Measurements from ENCODE around the gene ETV6. TPM values are rescaled to one million over a fixed set of nuclear protein-coding genes. Genes with fewer than 3 reads are reported as not detected.

ETV6 gene
- total RNA-seq, 1 donor, result 11.2 TPM

DNA sequence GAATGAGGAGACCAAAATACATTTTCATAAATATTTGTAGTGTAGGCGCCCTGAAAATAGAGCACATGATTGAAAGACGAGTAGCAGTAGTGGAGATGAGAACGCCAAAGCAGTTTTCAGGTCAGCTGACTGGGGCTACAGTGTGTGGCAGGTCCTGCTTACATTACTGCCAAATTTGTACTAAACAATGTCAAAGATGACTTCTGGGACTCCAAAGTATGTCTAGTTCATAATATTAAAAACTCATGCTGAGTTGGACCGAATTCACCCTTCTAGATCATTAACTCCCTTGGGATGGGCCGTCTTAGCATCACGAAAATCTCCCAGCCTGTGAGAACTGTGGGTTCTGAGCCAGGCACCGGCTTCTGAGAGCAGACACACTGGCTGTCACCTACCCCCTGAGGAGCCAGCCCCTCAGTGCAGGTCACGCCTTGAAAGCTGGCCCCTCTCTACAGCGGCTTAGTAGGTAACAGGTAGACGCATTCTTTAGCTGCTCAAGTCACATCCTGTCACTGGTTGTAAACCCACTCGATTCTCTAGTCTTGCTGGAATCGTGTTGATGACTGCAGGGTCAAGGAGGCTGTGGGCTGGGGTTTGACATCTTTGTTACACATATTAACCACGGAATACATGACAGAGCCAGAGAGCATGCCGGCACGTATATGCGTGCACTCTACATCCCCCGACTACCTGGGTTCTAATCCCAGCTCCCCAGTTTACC, 210.4 kb downstream of the ETV6 start:
- TF ChIP-seq, protein P1, sequence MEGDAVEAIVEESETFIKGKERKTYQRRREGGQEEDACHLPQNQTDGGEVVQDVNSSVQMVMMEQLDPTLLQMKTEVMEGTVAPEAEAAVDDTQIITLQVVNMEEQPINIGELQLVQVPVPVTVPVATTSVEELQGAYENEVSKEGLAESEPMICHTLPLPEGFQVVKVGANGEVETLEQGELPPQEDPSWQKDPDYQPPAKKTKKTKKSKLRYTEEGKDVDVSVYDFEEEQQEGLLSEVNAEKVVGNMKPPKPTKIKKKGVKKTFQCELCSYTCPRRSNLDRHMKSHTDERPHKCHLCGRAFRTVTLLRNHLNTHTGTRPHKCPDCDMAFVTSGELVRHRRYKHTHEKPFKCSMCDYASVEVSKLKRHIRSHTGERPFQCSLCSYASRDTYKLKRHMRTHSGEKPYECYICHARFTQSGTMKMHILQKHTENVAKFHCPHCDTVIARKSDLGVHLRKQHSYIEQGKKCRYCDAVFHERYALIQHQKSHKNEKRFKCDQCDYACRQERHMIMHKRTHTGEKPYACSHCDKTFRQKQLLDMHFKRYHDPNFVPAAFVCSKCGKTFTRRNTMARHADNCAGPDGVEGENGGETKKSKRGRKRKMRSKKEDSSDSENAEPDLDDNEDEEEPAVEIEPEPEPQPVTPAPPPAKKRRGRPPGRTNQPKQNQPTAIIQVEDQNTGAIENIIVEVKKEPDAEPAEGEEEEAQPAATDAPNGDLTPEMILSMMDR (IDR thresholded peaks at IDR 0.05; ENCODE audit: insufficient read depth, low read depth, low read length), result no peak
- no peak for DNase-seq (ENCODE audit: low read depth)
- no peak overlapping the region for H3K4me3 ChIP-seq (ENCODE audit: low read depth, low read length)

DNA sequence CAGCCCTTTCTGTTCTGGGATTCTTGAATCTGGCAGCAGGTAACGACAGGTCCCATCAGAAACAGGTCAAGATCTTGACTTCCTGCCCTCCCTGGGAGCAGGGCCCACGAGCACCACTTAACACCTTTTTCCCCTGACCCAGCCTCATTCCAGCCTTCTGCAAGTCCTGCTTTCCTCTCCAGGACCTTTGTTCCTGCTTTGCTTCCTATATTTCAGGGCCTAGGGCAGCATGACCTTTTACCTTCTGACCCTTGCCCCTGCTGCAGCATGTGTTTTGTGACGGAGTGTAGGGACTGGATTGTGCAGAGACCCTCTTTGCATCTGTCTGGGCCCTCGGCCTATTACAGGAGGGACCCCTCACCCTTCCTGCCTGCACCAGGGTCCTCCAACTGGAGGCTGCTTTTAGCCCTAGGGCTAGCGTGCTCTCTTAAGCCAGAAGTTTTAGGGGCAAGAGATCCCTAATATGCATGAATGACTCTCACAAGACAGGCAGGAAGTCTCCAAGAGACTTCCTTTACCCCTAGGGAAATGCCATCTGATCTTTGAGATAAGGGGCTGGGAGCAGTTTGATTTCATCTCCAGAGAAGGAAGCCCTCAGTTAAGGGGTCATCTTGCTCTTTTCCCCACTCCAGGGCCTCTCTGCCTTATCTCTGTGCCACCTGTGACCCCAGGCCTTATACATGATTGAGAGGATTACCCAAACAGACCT, 211.8 kb downstream of the ETV6 start:
- TF ChIP-seq, protein P1 (IDR thresholded peaks at IDR 0.05; ENCODE audit: insufficient read depth, low read depth, low read length), result no peak
- DNase-seq (ENCODE audit: low read depth), result no peak
- no peak overlapping the region for H3K4me3 ChIP-seq (ENCODE audit: low read depth, low read length)

- no peak overlapping the region for H3K4me3 ChIP-seq (ENCODE audit: low read depth, low read length)
- no peak for DNase-seq (ENCODE audit: low read depth)
- TF ChIP-seq, protein P1 (IDR thresholded peaks at IDR 0.05; ENCODE audit: insufficient read depth, low read depth, low read length), result no peak
These were observed 212.6 kb downstream of the ETV6 start for GRCh38 chr12:11861864-11862600.

DNA sequence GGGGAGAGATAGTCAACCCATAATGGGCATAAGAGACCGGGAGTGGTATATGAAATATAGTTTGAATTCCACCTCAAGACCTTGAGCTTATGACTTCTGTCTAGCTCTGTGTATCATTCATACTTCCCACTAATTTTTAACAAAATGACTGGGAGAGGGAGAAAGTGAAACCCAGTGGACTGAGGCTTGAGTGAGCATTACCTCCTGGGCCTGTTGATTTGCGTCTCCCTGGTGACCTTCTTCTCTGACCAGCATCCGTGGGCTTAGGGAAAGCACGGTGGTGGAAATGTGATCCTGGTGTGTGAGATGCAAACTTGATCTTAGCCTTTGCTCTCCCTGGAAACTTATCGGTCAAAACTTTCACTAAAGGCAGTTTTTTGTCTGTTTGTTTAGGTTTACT, 213.3 kb downstream of the ETV6 start:
- TF ChIP-seq, protein P1 (IDR thresholded peaks at IDR 0.05; ENCODE audit: insufficient read depth, low read depth, low read length), result no peak
- H3K4me3 ChIP-seq (ENCODE audit: low read depth, low read length), result no peak overlapping the region
- peak; percentile 65 for DNase-seq (ENCODE audit: low read depth)

- peak; percentile 59 for DNase-seq (ENCODE audit: low read depth)
- no peak overlapping the region for H3K4me3 ChIP-seq (ENCODE audit: low read depth, low read length)
- TF ChIP-seq, protein P1 (IDR thresholded peaks at IDR 0.05; ENCODE audit: insufficient read depth, low read depth, low read length), result no peak
These were observed 214.0 kb downstream of the ETV6 start for GRCh38 chr12:11863478-11863906.

DNA sequence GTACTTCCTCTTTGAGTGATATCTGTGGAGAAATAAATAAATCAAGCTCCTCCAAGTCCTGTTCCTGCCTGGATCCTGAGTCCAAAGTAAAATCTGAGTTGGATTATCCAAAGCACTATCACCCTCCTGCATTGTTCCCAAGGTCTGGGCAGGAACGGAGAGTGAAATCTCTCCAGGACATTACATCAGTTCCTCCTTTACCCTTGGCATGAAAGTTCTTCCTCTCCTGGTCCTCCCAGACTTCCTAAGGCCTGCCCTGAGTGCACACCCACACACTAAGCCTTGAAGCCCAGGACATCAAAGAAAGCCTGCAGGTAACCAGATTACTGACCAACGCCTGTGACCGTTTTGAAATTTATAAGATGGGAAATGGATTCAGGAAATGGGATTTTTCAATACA, 214.5 kb downstream of the ETV6 start:
- peak; percentile 5 for DNase-seq (ENCODE audit: low read depth)
- H3K4me3 ChIP-seq (ENCODE audit: low read depth, low read length), result no peak overlapping the region
- TF ChIP-seq, protein P1 (IDR thresholded peaks at IDR 0.05; ENCODE audit: insufficient read depth, low read depth, low read length), result no peak
